GM12864 (cell line): Measurements from ENCODE around the gene ASCL4.

Experiments
- DNase-seq: peaks from one replicate; pipeline ENCODE4 v3.0.0-alpha.2; 2011; ENCODE audit warnings: low read depth
- H3K4me3 ChIP-seq: 2 replicates; pipeline ENCODE4 v1.5.1; 2011; ENCODE audit warnings: mild to moderate bottlenecking, low read depth, low read length, control low read depth
- CTCF ChIP-seq: IDR thresholded peaks from 2 replicates; pipeline ENCODE4 v1.5.1; 2011; ENCODE audit warnings: low read depth, mild to moderate bottlenecking, moderate library complexity, low read length, control low read depth, inconsistent platforms; ENCODE audit errors: missing control alignments

ASCL4 gene

GRCh38 chr12:107788690-107789458 lies 14.4 kb downstream of the ASCL4 start:
- no peak for TF ChIP-seq CTCF
- no peak overlapping the region for H3K4me3 ChIP-seq
- DNase-seq: no peak

- H3K4me3 ChIP-seq: no peak overlapping the region
- TF ChIP-seq CTCF: no peak
- no peak for DNase-seq
Measured at GRCh38 chr12:107791465-107792089, 17.1 kb downstream of the ASCL4 start.

- H3K4me3 ChIP-seq: no peak overlapping the region
- DNase-seq: no peak
- no peak for TF ChIP-seq CTCF
Measured at GRCh38 chr12:107794451-107794850, 19.9 kb downstream of the ASCL4 start.

- DNase-seq: no peak
- H3K4me3 ChIP-seq: no peak overlapping the region
- TF ChIP-seq CTCF: no peak
Measured at GRCh38 chr12:107798580-107798979, 24.1 kb downstream of the ASCL4 start.

- no peak for DNase-seq
- TF ChIP-seq CTCF: no peak
- H3K4me3 ChIP-seq: no peak overlapping the region
Measured at GRCh38 chr12:107801150-107801549, 26.6 kb downstream of the ASCL4 start.

- H3K4me3 ChIP-seq: no peak overlapping the region
- DNase-seq: no peak
- TF ChIP-seq CTCF: no peak
Measured at GRCh38 chr12:107803092-107803491, 28.6 kb downstream of the ASCL4 start.

GRCh38 chr12:107805488-107806180 lies 31.1 kb downstream of the ASCL4 start:
- no peak for TF ChIP-seq CTCF
- no peak overlapping the region for H3K4me3 ChIP-seq
- DNase-seq: no peak
